T-helper 1 cell (primary cell): Measurements from ENCODE around the gene DSCAM.

Source experiments
- DNase-seq, 5 donors: peaks; one replicate each; pipeline ENCODE4 v3.0.0-alpha.2; 2012 to 2020

Gene DSCAM

GRCh38 chr21:40770435-40771055 lies 76.4 kb downstream of the DSCAM start:
- no peak for DNase-seq

- no peak for DNase-seq
Measured at GRCh38 chr21:40769231-40769630, 77.7 kb downstream of the DSCAM start.

GRCh38 chr21:40768056-40768455 lies 78.9 kb downstream of the DSCAM start:
- DNase-seq: no peak

GRCh38 chr21:40766381-40766780 lies 80.6 kb downstream of the DSCAM start:
- DNase-seq: no peak

GRCh38 chr21:40765811-40766210 lies 81.1 kb downstream of the DSCAM start:
- DNase-seq: no peak

- no peak for DNase-seq
Measured at GRCh38 chr21:40760821-40761220, 86.1 kb downstream of the DSCAM start.

GRCh38 chr21:40759061-40759460 lies 87.9 kb downstream of the DSCAM start:
- DNase-seq: no peak

- no peak for DNase-seq
Measured at GRCh38 chr21:40757366-40757765, 89.6 kb downstream of the DSCAM start.

GRCh38 chr21:40754466-40754865 lies 92.5 kb downstream of the DSCAM start:
- DNase-seq: no peak

GRCh38 chr21:40753756-40754155 lies 93.2 kb downstream of the DSCAM start:
- DNase-seq: no peak

- DNase-seq: no peak
Measured at GRCh38 chr21:40752125-40752524, 94.8 kb downstream of the DSCAM start.

GRCh38 chr21:40751221-40751620 lies 95.7 kb downstream of the DSCAM start:
- no peak for DNase-seq

- no peak for DNase-seq
Measured at GRCh38 chr21:40736145-40736544, 110.8 kb downstream of the DSCAM start.

GRCh38 chr21:40733024-40733397 lies 113.9 kb downstream of the DSCAM start:
- no peak for DNase-seq

GRCh38 chr21:40732253-40733023 lies 114.5 kb downstream of the DSCAM start:
- no peak for DNase-seq

- DNase-seq: no peak
Measured at GRCh38 chr21:40731206-40731605, 115.8 kb downstream of the DSCAM start.

GRCh38 chr21:40730426-40730800 lies 116.5 kb downstream of the DSCAM start:
- no peak for DNase-seq

GRCh38 chr21:40729761-40730425 lies 117.1 kb downstream of the DSCAM start:
- no peak for DNase-seq

GRCh38 chr21:40723966-40724365 lies 123.0 kb downstream of the DSCAM start:
- DNase-seq: no peak

- DNase-seq: no peak
Measured at GRCh38 chr21:40723317-40723716, 123.6 kb downstream of the DSCAM start.

GRCh38 chr21:40719615-40720014 lies 127.3 kb downstream of the DSCAM start:
- DNase-seq: no peak

GRCh38 chr21:40717028-40717427 lies 129.9 kb downstream of the DSCAM start:
- DNase-seq: no peak

GRCh38 chr21:40714536-40714935 lies 132.4 kb downstream of the DSCAM start:
- DNase-seq: no peak

- DNase-seq: no peak
Measured at GRCh38 chr21:40707656-40708244, 139.2 kb downstream of the DSCAM start.
